Karpas-422 (cell line): ENCODE data around the gene PLIN3. TPM values are rescaled to one million over a fixed set of nuclear protein-coding genes. Genes with fewer than 3 reads are reported as not detected.
"Not testable (repeated sequence)": the region's sequence is repeated elsewhere in the genome, so short reads cannot be mapped to it uniquely, and the experiment has no call there.

Experiments
- DNase-seq: peaks from one replicate; pipeline ENCODE4 v3.0.0-alpha.2; 2015
- H2AFZ ChIP-seq: fragments of 200-600 bp; sonication (generic); 2 replicates; pipeline ENCODE4 v1.6.1; 2014; ENCODE audit warnings: antibody characterized with exemption, low read length, mixed read lengths
- H3K27ac ChIP-seq: fragments of 200-600 bp; sonication (generic); 2 replicates; pipeline ENCODE4 v1.5.1; 2014; ENCODE audit warnings: mild to moderate bottlenecking, low read length, moderate library complexity
- H3K27me3 ChIP-seq: fragments of 200-600 bp; sonication (generic); 2 replicates; pipeline ENCODE4 v1.6.1; 2014; ENCODE audit warnings: low read length, mixed read lengths
- H3K36me3 ChIP-seq: fragments of 200-600 bp; sonication (generic); 2 replicates; pipeline ENCODE4 v1.6.1; 2014; ENCODE audit warnings: low read length, mixed read lengths; ENCODE audit not compliant: insufficient read depth
- H3K4me1 ChIP-seq: fragments of 200-600 bp; sonication (generic); 2 replicates; pipeline ENCODE4 v1.6.1; 2014; ENCODE audit warnings: mild to moderate bottlenecking, low read length, mixed read lengths
- H3K4me2 ChIP-seq: fragments of 200-600 bp; sonication (generic); 2 replicates; pipeline ENCODE4 v1.6.1; 2014; ENCODE audit warnings: low read length, low read depth, mild to moderate bottlenecking; ENCODE audit not compliant: poor library complexity, severe bottlenecking
- H3K4me3 ChIP-seq: fragments of 200-600 bp; sonication (generic); 2 replicates; pipeline ENCODE4 v1.5.1; 2014; ENCODE audit warnings: mild to moderate bottlenecking, antibody characterized with exemption, low read length, mixed read lengths
- H3K79me2 ChIP-seq: fragments of 200-600 bp; sonication (generic); 2 replicates; pipeline ENCODE4 v1.6.1; 2014; ENCODE audit warnings: mild to moderate bottlenecking, low read length, mixed read lengths
- H3K9ac ChIP-seq: fragments of 200-600 bp; sonication (generic); 2 replicates; pipeline ENCODE4 v1.6.0; 2014; ENCODE audit warnings: low read length
- H3K9me2 ChIP-seq: fragments of 200-600 bp; sonication (generic), shearing (Covaris generic); replicated peaks from 2 replicates; pipeline ENCODE4 v1.6.0; 2014; ENCODE audit warnings: mild to moderate bottlenecking, low read length, moderate library complexity; ENCODE audit not compliant: insufficient read depth
- H3K9me3 ChIP-seq: fragments of 300-700, 200-600 bp; sonication (generic); 2 replicates; pipeline ENCODE4 v1.6.1; 2014; ENCODE audit warnings: low read length, mixed read lengths
- H4K20me1 ChIP-seq: fragments of 200-600 bp; sonication (generic); 2 replicates; pipeline ENCODE4 v1.6.1; 2014; ENCODE audit warnings: mild to moderate bottlenecking, antibody characterized with exemption, low read length, low read depth; ENCODE audit not compliant: insufficient read depth
- total RNA-seq: library from RNA; depleted of rRNA; stranded (reverse); fragments of >200 nt; shearing (Covaris generic); gene quantifications from 2 replicates; pipeline ENCODE4 v1.2.3, GENCODE V29; 2014; ENCODE audit warnings: low replicate concordance; rRNA removed

PLIN3 gene
- total RNA-seq, 1 experiment from 2014 or later: 28.7 TPM

DNA sequence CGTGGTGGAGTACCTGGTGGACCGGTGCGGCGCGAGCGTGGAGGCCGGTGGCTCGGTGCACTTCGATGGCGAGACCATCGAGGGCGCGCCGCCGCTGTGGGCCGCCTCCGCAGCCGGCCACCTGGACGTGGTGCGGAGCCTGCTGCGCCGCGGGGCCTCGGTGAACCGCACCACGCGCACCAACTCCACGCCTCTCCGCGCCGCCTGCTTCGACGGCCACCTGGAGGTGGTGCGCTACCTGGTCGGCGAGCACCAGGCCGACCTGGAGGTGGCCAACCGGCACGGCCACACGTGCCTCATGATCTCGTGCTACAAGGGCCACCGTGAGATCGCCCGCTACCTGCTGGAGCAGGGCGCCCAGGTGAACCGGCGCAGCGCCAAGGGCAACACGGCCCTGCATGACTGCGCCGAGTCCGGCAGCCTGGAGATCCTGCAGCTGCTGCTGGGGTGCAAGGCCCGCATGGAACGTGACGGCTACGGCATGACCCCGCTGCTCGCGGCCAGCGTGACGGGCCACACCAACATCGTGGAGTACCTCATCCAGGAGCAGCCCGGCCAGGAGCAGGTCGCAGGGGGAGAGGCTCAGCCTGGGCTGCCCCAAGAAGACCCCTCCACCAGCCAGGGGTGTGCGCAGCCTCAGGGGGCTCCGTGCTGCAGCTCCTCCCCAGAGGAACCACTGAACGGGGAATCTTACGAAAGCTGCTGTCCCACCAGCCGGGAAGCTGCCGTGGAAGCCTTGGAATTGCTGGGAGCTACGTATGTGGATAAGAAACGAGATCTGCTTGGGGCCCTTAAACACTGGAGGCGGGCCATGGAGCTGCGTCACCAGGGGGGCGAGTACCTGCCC, 75.2 kb downstream of the PLIN3 start:
- H3K4me2 ChIP-seq: peak overlapping the region; percentile 98
- H2AFZ ChIP-seq, DNase-seq, H3K9me3 ChIP-seq, H4K20me1 ChIP-seq, H3K27me3 ChIP-seq, H3K9me2 ChIP-seq: not testable (repeated sequence)
- H3K27ac ChIP-seq: peak overlapping the region; percentile 49; the same call in 1 of the 2 replicates
- H3K4me3 ChIP-seq: peak overlapping the region; percentile 92
- peaks cover 19% of the 10 kb centered on the region for H3K4me1 ChIP-seq
- H3K79me2 ChIP-seq: peaks cover 39% of the 10 kb centered on the region
- H3K9ac ChIP-seq: peak overlapping the region; percentile 83
- peaks cover 11% of the 10 kb centered on the region for H3K36me3 ChIP-seq

DNA sequence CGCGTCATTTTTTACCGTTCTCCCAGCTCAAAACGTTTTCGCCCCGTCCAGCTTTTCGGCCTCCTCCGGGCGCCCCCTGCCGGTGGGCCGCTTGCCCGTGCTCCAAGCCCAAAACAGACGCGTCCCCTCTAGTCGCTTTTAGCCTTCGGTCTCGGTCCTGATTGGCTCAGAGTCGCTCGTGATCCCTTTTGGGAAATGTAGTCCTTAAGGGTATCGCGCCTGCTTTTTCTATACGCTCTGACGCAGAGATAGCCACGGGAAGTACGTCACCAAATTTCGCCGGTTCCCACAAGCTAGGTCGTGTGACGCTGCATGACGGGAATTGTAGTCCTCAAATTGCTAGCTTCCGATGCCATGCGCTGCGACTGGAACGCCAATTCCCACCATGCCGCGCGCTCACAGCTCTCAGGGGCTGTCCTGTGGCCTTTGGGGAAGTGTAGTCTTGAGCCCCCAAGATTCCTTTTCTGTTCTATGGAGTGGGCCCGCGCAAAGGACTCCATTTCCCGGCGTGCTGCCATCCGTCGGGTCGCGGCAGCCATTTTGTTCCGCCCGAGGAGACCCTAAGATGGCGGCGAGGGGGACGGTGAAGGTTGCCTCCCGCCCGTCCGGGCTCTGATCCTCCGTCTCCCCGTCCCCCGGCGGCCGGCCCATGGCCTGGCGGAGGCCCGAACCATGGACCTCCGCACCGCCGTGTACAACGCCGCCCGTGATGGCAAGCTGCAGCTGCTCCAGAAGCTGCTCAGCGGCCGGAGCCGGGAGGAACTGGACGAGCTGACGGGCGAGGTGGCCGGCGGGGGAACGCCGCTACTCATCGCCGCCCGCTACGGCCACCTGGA, 76.1 kb downstream of the PLIN3 start, which contains the start of gene FEM1A:
FEM1A (plus strand) TSS at position 552 of the 836 bp plus-strand sequence; CDS start at position 673, 121 bp downstream.
- Histone ChIP-seq H3K27me3 (no peaks in the 10 kb centered on the region), H3K4me3 (peak within 1 kb of the TSS; percentile 92), H3K27ac (peak within 1 kb of the TSS; percentile 49), H3K9me2 (no peaks in the 10 kb centered on the region), H3K4me2 (peak within 1 kb of the TSS; percentile 98), H3K4me1 (peaks cover 19% of the 10 kb centered on the region), H3K9ac (peak within 1 kb of the TSS; percentile 83), H4K20me1 (no peaks in the 10 kb centered on the region; the same call in 1 of the 2 replicates), H3K79me2 (peaks cover 35% of the 10 kb centered on the region), H3K36me3 (peaks cover 5% of the 10 kb centered on the region), H3K9me3 (no peaks in the 10 kb centered on the region), H2AFZ (peak within 1 kb of the TSS; percentile 80; the same call in 1 of the 2 replicates)
- peak; percentile 100 for DNase-seq

Other genes starting within 250 kb of the PLIN3 start
- 1.8 and 9.0 TPM in 2 replicates for gene TNFAIP8L1, start 228.2 kb downstream of the PLIN3 start, total RNA-seq
- gene MYDGF, start 197.3 kb downstream of the PLIN3 start, total RNA-seq: 30.8 and 63.4 TPM in 2 replicates
- 26.8 and 34.8 TPM in 2 replicates for gene DPP9, start 143.8 kb downstream of the PLIN3 start, total RNA-seq
- gene FEM1A, start 75.9 kb downstream of the PLIN3 start, total RNA-seq: 7.8 and 12.5 TPM in 2 replicates
- gene TICAM1, start 36.0 kb downstream of the PLIN3 start, total RNA-seq: 2.1 and 2.7 TPM in 2 replicates
- gene ARRDC5, start 35.2 kb upstream of the PLIN3 start, total RNA-seq: not detected in 2 replicates
- gene UHRF1, start 41.8 kb upstream of the PLIN3 start, total RNA-seq: 13.6 and 28.5 TPM in 2 replicates
- gene KDM4B, start 101.4 kb upstream of the PLIN3 start, total RNA-seq: 50.8 and 59.7 TPM in 2 replicates